ENCODE measurements around the gene NBDY. TPM values are rescaled to one million over a fixed set of nuclear protein-coding genes. Genes with fewer than 3 reads are reported as not detected.

NBDY gene
- total RNA-seq, 4 donors from 2014 or later, result 7.0 to 25.1 (median 9.5) TPM

- no peak for TF ChIP-seq CTCF (IDR thresholded peaks at IDR 0.05; ENCODE audit: low read depth)
Observed at GRCh38 chrX:56812515-56813105, 83.6 kb downstream of the NBDY start.

GRCh38 chrX:56813318-56813837, 84.3 kb downstream of the NBDY start:
- TF ChIP-seq CTCF (IDR thresholded peaks at IDR 0.05; ENCODE audit: low read depth), result no peak

- no peak for TF ChIP-seq CTCF (IDR thresholded peaks at IDR 0.05; ENCODE audit: low read depth)
Observed at GRCh38 chrX:56817179-56817578, 88.1 kb downstream of the NBDY start.

- no peak for TF ChIP-seq CTCF (IDR thresholded peaks at IDR 0.05; ENCODE audit: low read depth)
Observed at GRCh38 chrX:56826020-56826419, 97.0 kb downstream of the NBDY start.

- TF ChIP-seq CTCF (IDR thresholded peaks at IDR 0.05; ENCODE audit: low read depth), result no peak
Observed at GRCh38 chrX:56833626-56834025, 104.6 kb downstream of the NBDY start.

- TF ChIP-seq CTCF (IDR thresholded peaks at IDR 0.05; ENCODE audit: low read depth), result no peak
Observed at GRCh38 chrX:56853436-56853835, 124.4 kb downstream of the NBDY start.

- no peak for TF ChIP-seq CTCF (IDR thresholded peaks at IDR 0.05; ENCODE audit: low read depth)
Observed at GRCh38 chrX:56857042-56857441, 128.0 kb downstream of the NBDY start.

All from subcutaneous adipose tissue (tissue), 4 donors.